ENCODE results near the gene TMEM168. TPM values are rescaled to one million over a fixed set of nuclear protein-coding genes. Genes with fewer than 3 reads are reported as not detected.

Gene TMEM168
- total and polyA plus RNA-seq, 2 donors (not counting 3 experiments of a cell fraction or from before 2014, with no cell fraction given) = 23.4 to 24.4 TPM

- no peak overlapping the region for H3K27ac ChIP-seq (ENCODE audit: insufficient read depth, low read depth, low read length)
- TF ChIP-seq MAX (IDR thresholded peaks at IDR 0.05; ENCODE audit: insufficient read depth, insufficient read length) (no peak), FOS (IDR thresholded peaks at IDR 0.05; ENCODE audit: borderline replicate concordance, insufficient read depth, low read length) (no peak), POLR2AphosphoS5 (IDR thresholded peaks at IDR 0.05; ENCODE audit: insufficient read depth, low read depth, low read length) (no peak), POLR2A (IDR thresholded peaks at IDR 0.05; ENCODE audit: low read depth, low read length) (no peak), MYC (IDR thresholded peaks at IDR 0.05; ENCODE audit: low read depth, low read length) (no peak), EZH2 (IDR thresholded peaks at IDR 0.05; ENCODE audit: borderline replicate concordance, low read depth, low read length, severe bottlenecking) (no peak), JUN (IDR thresholded peaks at IDR 0.05; ENCODE audit: borderline replicate concordance, insufficient read depth, insufficient read length, low read depth) (no peak)
- TF ChIP-seq, protein P1, sequence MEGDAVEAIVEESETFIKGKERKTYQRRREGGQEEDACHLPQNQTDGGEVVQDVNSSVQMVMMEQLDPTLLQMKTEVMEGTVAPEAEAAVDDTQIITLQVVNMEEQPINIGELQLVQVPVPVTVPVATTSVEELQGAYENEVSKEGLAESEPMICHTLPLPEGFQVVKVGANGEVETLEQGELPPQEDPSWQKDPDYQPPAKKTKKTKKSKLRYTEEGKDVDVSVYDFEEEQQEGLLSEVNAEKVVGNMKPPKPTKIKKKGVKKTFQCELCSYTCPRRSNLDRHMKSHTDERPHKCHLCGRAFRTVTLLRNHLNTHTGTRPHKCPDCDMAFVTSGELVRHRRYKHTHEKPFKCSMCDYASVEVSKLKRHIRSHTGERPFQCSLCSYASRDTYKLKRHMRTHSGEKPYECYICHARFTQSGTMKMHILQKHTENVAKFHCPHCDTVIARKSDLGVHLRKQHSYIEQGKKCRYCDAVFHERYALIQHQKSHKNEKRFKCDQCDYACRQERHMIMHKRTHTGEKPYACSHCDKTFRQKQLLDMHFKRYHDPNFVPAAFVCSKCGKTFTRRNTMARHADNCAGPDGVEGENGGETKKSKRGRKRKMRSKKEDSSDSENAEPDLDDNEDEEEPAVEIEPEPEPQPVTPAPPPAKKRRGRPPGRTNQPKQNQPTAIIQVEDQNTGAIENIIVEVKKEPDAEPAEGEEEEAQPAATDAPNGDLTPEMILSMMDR (IDR thresholded peaks at IDR 0.05; ENCODE audit: extremely low read depth in 1 of 2, insufficient read depth in 1 of 2, low read depth in 1 of 2, low read length in 2 of 2) = no peak
- BruUV-seq (replicated peaks) = no TSS peak
- H3K79me2 ChIP-seq (ENCODE audit: control insufficient read depth, insufficient read depth, low read length) = no peaks in the 10 kb centered on the region
- POLR2A ChIA-PET = no interaction called here
- no peaks in the 10 kb centered on the region for H3K4me1 ChIP-seq (ENCODE audit: control insufficient read depth, extremely low read depth, insufficient read depth, low read length)
- no peaks in the 10 kb centered on the region for H3K36me3 ChIP-seq (ENCODE audit: control insufficient read depth in 2 of 2, extremely low read depth in 1 of 2, insufficient read depth in 2 of 2, low read length in 2 of 2)
- H3K27me3 ChIP-seq (ENCODE audit: control insufficient read depth in 2 of 2, insufficient read depth in 2 of 2, low read length in 2 of 2) = no peaks in the 10 kb centered on the region
- dilution Hi-C loops (cut with MboI; ENCODE audit: extremely low pct_ligation_motif_present, low sequenced_read_pairs) = no loop called here
- CTCF ChIA-PET = no interaction called here
- intact Hi-C loops (cut with micrococcal nuclease) = no loop called here
- DNase-seq (ENCODE audit: low read depth, low spot score) (no peak), FAIRE-seq (no peak)
- H3K4me3 ChIP-seq (replicated peaks in 1 of 3; ENCODE audit: insufficient read depth in 1 of 3, low read depth in 1 of 3, low read length in 3 of 3) = no peak overlapping the region
- no peak overlapping the region for H3K4me2 ChIP-seq (ENCODE audit: insufficient read depth, low read length)
- no peak overlapping the region for H2AFZ ChIP-seq (ENCODE audit: low read depth, low read length)
- H3K9ac ChIP-seq (replicated peaks; ENCODE audit: extremely low read depth, insufficient read depth, low read length) = no peak overlapping the region
- no peaks in the 10 kb centered on the region for H3K9me3 ChIP-seq (replicated peaks; ENCODE audit: control insufficient read depth, insufficient read depth, low read length)
- H4K20me1 ChIP-seq (replicated peaks; ENCODE audit: control insufficient read depth, extremely low read depth, insufficient read depth, low read length) = no peaks in the 10 kb centered on the region
- H3K9me1 ChIP-seq (replicated peaks; ENCODE audit: control insufficient read depth, extremely low read depth, insufficient read depth, low read length) = no peaks in the 10 kb centered on the region
Measured at GRCh38 chr7:112739436-112740180, 50.6 kb downstream of the TMEM168 start.

Data from endothelial cell of umbilical vein (primary cell).